IMR-90 (cell line): ENCODE measurements around the gene HVCN1.
"Not testable (repeated sequence)": the region's sequence is repeated elsewhere in the genome, so short reads cannot be mapped to it uniquely, and the experiment has no call there.

Experiments used
- BHLHE40 ChIP-seq: fragments of 150-350 bp; IDR thresholded peaks from 2 replicates; pipeline ENCODE4 v1.6.1; 2016; ENCODE audit warnings: mild to moderate bottlenecking, low read depth, low read length
- CEBPB ChIP-seq: IDR thresholded peaks from 2 replicates; pipeline ENCODE4 v1.6.1; 2012; ENCODE audit warnings: low read depth, low read length, improper control_type of control experiment
- CHD1 ChIP-seq: IDR thresholded peaks from 2 replicates; pipeline ENCODE4 v1.6.1; 2012; ENCODE audit warnings: low read depth, low read length, improper control_type of control experiment
- POLR2A ChIP-seq: IDR thresholded peaks from 2 replicates; pipeline ENCODE4 v1.6.1; 2012; ENCODE audit warnings: mild to moderate bottlenecking, low read depth, low read length
- TF ChIP-seq, protein P1 (sequence below): conservative IDR thresholded peaks from 2 replicates; pipeline ENCODE4 v1.5.1; 2012; ENCODE audit warnings: mild to moderate bottlenecking, low read depth, low read length, improper control_type of control experiment
- TF ChIP-seq, protein P2 (sequence below): fragments of 150-350 bp; IDR thresholded peaks from 2 replicates; pipeline ENCODE4 v1.6.1; 2017; ENCODE audit warnings: mild to moderate bottlenecking, antibody characterized with exemption, low read length, low read depth

DNA sequence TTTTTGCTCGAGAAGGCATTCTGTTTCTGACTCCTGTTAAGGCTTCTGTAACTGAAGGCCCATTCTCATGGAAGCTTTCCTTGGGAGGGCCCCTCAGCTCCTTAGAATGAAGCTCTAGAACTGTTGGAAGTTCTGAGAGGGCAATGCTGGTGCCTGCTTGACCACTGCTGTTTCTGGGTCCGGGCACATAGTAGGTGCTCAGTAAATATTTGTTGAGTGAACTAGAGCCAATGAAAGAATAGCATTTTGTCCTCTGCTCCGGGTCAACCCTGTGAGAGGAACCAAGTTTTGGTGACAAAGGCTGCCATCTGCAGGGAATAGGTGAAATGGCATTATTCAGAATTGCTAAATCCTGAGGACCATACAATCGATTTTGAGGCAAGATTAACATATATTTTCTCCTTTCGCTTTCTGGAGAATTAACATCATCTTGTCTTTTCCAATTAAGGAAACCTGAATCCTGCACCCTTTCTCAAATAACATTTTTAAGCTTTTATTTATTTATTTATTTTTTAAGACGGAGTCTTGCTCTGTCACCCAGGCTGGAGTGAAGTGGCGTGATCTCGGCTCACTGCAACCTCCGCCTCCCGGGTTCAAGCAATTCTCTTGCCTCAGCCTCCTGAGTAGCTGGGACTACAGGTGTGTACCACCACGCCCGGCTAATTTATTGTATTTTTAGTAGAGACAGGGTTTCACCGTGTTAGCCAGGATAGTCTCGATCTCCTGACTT, 86.7 kb downstream of the HVCN1 start:
- not testable (repeated sequence) for TF ChIP-seq POLR2A, CHD1, BHLHE40
- TF ChIP-seq, protein P1, sequence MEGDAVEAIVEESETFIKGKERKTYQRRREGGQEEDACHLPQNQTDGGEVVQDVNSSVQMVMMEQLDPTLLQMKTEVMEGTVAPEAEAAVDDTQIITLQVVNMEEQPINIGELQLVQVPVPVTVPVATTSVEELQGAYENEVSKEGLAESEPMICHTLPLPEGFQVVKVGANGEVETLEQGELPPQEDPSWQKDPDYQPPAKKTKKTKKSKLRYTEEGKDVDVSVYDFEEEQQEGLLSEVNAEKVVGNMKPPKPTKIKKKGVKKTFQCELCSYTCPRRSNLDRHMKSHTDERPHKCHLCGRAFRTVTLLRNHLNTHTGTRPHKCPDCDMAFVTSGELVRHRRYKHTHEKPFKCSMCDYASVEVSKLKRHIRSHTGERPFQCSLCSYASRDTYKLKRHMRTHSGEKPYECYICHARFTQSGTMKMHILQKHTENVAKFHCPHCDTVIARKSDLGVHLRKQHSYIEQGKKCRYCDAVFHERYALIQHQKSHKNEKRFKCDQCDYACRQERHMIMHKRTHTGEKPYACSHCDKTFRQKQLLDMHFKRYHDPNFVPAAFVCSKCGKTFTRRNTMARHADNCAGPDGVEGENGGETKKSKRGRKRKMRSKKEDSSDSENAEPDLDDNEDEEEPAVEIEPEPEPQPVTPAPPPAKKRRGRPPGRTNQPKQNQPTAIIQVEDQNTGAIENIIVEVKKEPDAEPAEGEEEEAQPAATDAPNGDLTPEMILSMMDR, result peak; percentile 78
- TF ChIP-seq CEBPB, result peak; percentile 59
- TF ChIP-seq, protein P2, sequence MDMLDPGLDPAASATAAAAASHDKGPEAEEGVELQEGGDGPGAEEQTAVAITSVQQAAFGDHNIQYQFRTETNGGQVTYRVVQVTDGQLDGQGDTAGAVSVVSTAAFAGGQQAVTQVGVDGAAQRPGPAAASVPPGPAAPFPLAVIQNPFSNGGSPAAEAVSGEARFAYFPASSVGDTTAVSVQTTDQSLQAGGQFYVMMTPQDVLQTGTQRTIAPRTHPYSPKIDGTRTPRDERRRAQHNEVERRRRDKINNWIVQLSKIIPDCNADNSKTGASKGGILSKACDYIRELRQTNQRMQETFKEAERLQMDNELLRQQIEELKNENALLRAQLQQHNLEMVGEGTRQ, result not testable (repeated sequence)
